Superior temporal gyrus (tissue), 1 donor: ENCODE measurements around the gene VSIG10L2.

Experiments
- DNase-seq: peaks from one replicate; pipeline ENCODE4 v3.0.0-alpha.2; 2016; ENCODE audit errors: extremely low spot score

VSIG10L2 gene

GRCh38 chr11:125929445-125930075, 16.3 kb upstream of the VSIG10L2 start:
- no peak for DNase-seq

- DNase-seq = no peak
Observed at GRCh38 chr11:125930076-125930450, 15.8 kb upstream of the VSIG10L2 start.

- no peak for DNase-seq
Observed at GRCh38 chr11:125931116-125931515, 14.7 kb upstream of the VSIG10L2 start.

GRCh38 chr11:125931668-125932067, 14.2 kb upstream of the VSIG10L2 start:
- DNase-seq = no peak

GRCh38 chr11:125932301-125932700, 13.5 kb upstream of the VSIG10L2 start:
- DNase-seq = no peak

- DNase-seq = no peak
Observed at GRCh38 chr11:125933030-125933813, 12.6 kb upstream of the VSIG10L2 start.

- DNase-seq = no peak
Observed at GRCh38 chr11:125934473-125934872, 11.4 kb upstream of the VSIG10L2 start.

- DNase-seq = no peak
Observed at GRCh38 chr11:125935056-125935455, 10.8 kb upstream of the VSIG10L2 start.

GRCh38 chr11:125935618-125936199, 10.1 kb upstream of the VSIG10L2 start:
- DNase-seq = no peak

- DNase-seq = no peak
Observed at GRCh38 chr11:125938418-125938817, 7.4 kb upstream of the VSIG10L2 start.

GRCh38 chr11:125939081-125939521, 6.7 kb upstream of the VSIG10L2 start:
- no peak for DNase-seq

GRCh38 chr11:125940145-125940544, 5.7 kb upstream of the VSIG10L2 start:
- no peak for DNase-seq

GRCh38 chr11:125941267-125941618, 4.6 kb upstream of the VSIG10L2 start:
- no peak for DNase-seq

GRCh38 chr11:125941619-125942611, 3.9 kb upstream of the VSIG10L2 start:
- no peak for DNase-seq

- DNase-seq = no peak
Observed at GRCh38 chr11:125942771-125943428, 2.9 kb upstream of the VSIG10L2 start.

GRCh38 chr11:125943661-125944349, 2.0 kb upstream of the VSIG10L2 start:
- DNase-seq = no peak

GRCh38 chr11:125944350-125945010, 1.4 kb upstream of the VSIG10L2 start:
- DNase-seq = no peak

- DNase-seq = no peak
Observed at GRCh38 chr11:125945011-125945796, 640 bp upstream of the VSIG10L2 start.

GRCh38 chr11:125946712-125947418, 1.0 kb downstream of the VSIG10L2 start:
- DNase-seq = no peak
